Lung (tissue), 12 donors: ENCODE measurements around the gene KCNMA1. TPM values are rescaled to one million over a fixed set of nuclear protein-coding genes. Genes with fewer than 3 reads are reported as not detected.
A peak's percentile ranks its signal among the peaks of the same experiment; 100 is the strongest.

ENCODE experiments used
- ATAC-seq: fragments of 200-7000 bp; cut with Tn5 transposase; one replicate; pipeline ENCODE4 v1.9.1; 2020; ENCODE audit warnings: moderate number of reproducible peaks; ENCODE audit not compliant: insufficient read depth, low FRiP score
- DNase-seq, 3 donors: peaks; one replicate each; pipeline ENCODE4 v3.0.0-alpha.2; 2013 to 2017
- H3K27ac ChIP-seq, 2 donors: one replicate each; pipeline ENCODE4 v1.5.1; 2013; ENCODE audit warnings: mild to moderate bottlenecking in 2 of 2, moderate library complexity in 2 of 2, control low read depth in 1 of 2, inconsistent platforms in 1 of 2, low read depth in 1 of 2, low read length in 1 of 2
- H3K27me3 ChIP-seq, 3 donors: one replicate each; pipeline ENCODE4 v1.5.1; 2013; ENCODE audit warnings: low read length in 2 of 3; ENCODE audit not compliant: control insufficient read depth in 3 of 3, insufficient read depth in 3 of 3
- H3K36me3 ChIP-seq, 4 donors: one replicate each; pipeline ENCODE4 v1.5.1; 2013; ENCODE audit warnings: low read length in 4 of 4, mild to moderate bottlenecking in 1 of 4, moderate library complexity in 1 of 4; ENCODE audit not compliant: control insufficient read depth in 4 of 4, insufficient read depth in 4 of 4
- H3K4me1 ChIP-seq, 5 donors: one replicate each; pipeline ENCODE4 v1.5.1; 2013; ENCODE audit warnings: low read length in 5 of 5, mild to moderate bottlenecking in 2 of 5, moderate library complexity in 1 of 5; ENCODE audit not compliant: control insufficient read depth in 5 of 5, insufficient read depth in 5 of 5
- H3K4me3 ChIP-seq: one replicate; pipeline ENCODE4 v1.5.1; 2013; ENCODE audit warnings: mild to moderate bottlenecking, control low read depth, moderate library complexity
- H3K9ac ChIP-seq, 2 donors: one replicate each; pipeline ENCODE4 v1.5.1; 2013; ENCODE audit warnings: low read length in 2 of 2, control low read depth in 1 of 2; ENCODE audit not compliant: insufficient read depth in 1 of 2
- H3K9me3 ChIP-seq, 4 donors: one replicate each; pipeline ENCODE4 v1.5.1; 2013; ENCODE audit warnings: low read length in 3 of 4, mild to moderate bottlenecking in 1 of 4, moderate library complexity in 1 of 4; ENCODE audit not compliant: control insufficient read depth in 4 of 4, insufficient read depth in 3 of 4
- WGBS, 2 donors: extraction: QIAGEN DNeasy Blood & Tissue Kit; methylation state at CpG; one replicate each; pipeline ENCODE4 v1.1.7; 2013; 5-methylcytosine and 5-hydroxymethylcytosine counted together
- polyA plus RNA-seq, 2 donors: library from polyadenylated mRNA; stranded (reverse); fragments of 200-250 nt; gene quantifications; one replicate each; pipeline ENCODE4 v1.2.1, GENCODE V29; 2013
- total RNA-seq, 2 donors: library from RNA; depleted of rRNA in 1 of 2; stranded (reverse); fragments of >200 nt in 1 of 2; gene quantifications; one replicate each; pipeline ENCODE4 v1.2.1, GENCODE V29; 2014 to 2021
- TF ChIP-seq, protein P1 (sequence below): IDR thresholded peaks from 2 replicates; pipeline ENCODE4 v1.5.1; 2012; ENCODE audit warnings: mild to moderate bottlenecking; ENCODE audit errors: control extremely low read depth, extremely low read depth
- donor health status: control.
- donor health status: control.
- donor health status: Bipolar disorder and iron deficiency.
- donor health status: healthy.
- donor health status: DM: yes; HTN: yes; CAD: no.

KCNMA1 gene
- total and polyA plus RNA-seq, 4 donors: 3.8 to 13.0 (median 5.5) TPM

DNA sequence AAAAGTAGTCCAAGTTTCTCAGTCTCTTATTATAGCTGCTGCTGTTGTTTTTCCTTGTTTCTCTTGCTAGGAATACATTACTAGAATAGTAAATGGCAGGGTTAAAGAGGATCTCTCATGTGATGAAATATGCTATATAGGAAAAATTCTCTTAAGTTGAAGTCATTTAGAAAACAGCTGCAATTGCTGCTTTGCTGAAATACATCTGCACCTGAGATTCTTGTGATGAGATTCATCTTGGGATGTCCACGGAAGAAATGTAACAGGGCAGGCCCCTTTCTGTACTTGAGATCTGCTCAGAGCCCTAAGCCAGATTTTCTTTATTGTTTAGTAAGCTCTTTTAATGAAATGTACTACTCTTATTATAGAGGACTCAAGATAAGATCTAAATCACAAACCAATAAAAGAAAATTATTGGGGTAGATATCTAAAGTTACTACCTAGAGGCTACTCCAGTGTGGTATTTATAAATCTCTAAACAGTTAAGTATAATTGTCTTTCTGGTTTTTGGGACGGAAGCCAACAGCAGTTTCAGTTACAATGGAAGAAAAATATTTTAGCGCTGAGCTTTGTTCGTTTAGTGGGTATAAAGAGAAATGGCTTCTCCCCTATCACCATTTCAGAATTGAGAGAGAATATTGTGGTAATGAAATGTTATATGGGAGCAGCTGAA is 701.5 kb downstream of the KCNMA1 start:
- 63 to 78% methylated on average over 4 of the region's 4 CpGs for WGBS, 2 donors
- ATAC-seq: no peak
- H3K9me3 ChIP-seq: no peaks in the 10 kb centered on the region
- TF ChIP-seq, protein P1, sequence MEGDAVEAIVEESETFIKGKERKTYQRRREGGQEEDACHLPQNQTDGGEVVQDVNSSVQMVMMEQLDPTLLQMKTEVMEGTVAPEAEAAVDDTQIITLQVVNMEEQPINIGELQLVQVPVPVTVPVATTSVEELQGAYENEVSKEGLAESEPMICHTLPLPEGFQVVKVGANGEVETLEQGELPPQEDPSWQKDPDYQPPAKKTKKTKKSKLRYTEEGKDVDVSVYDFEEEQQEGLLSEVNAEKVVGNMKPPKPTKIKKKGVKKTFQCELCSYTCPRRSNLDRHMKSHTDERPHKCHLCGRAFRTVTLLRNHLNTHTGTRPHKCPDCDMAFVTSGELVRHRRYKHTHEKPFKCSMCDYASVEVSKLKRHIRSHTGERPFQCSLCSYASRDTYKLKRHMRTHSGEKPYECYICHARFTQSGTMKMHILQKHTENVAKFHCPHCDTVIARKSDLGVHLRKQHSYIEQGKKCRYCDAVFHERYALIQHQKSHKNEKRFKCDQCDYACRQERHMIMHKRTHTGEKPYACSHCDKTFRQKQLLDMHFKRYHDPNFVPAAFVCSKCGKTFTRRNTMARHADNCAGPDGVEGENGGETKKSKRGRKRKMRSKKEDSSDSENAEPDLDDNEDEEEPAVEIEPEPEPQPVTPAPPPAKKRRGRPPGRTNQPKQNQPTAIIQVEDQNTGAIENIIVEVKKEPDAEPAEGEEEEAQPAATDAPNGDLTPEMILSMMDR: no peak
- H3K36me3 ChIP-seq: no peaks in the 10 kb centered on the region
- H3K9ac ChIP-seq: no peak overlapping the region
- peaks cover 0 to 28% (median 10%) of the 10 kb centered on the region in 5 donors for H3K4me1 ChIP-seq
- DNase-seq: peak in 2 of 3 donors; percentile 61 to 63
- no peaks in the 10 kb centered on the region for H3K27me3 ChIP-seq
- H3K4me3 ChIP-seq: no peak overlapping the region
- H3K27ac ChIP-seq: no peak overlapping the region

GRCh38 chr10:76928565-76928964 is 709.0 kb downstream of the KCNMA1 start:
- no peak overlapping the region for H3K4me3 ChIP-seq
- WGBS, 2 donors: 98% methylated on average over 7 of the region's 7 CpGs
- TF ChIP-seq, protein P1: no peak
- H3K4me1 ChIP-seq: peaks cover 0 to 5% (median 0%) of the 10 kb centered on the region in 5 donors
- no peak overlapping the region for H3K27ac ChIP-seq
- ATAC-seq (no peak), DNase-seq (no peak)
- no peaks in the 10 kb centered on the region for H3K27me3 ChIP-seq
- no peak overlapping the region for H3K9ac ChIP-seq
- no peaks in the 10 kb centered on the region for H3K36me3 ChIP-seq
- no peaks in the 10 kb centered on the region for H3K9me3 ChIP-seq

GRCh38 chr10:76925636-76926405 is 711.8 kb downstream of the KCNMA1 start:
- WGBS, 2 donors: 78 to 84% methylated on average over 6 of the region's 6 CpGs
- Histone ChIP-seq H3K27me3 (no peaks in the 10 kb centered on the region), H3K9me3 (no peaks in the 10 kb centered on the region), H3K9ac (no peak overlapping the region), H3K4me1 (peaks cover 0 to 16% (median 0%) of the 10 kb centered on the region in 5 donors), H3K4me3 (no peak overlapping the region), H3K27ac (no peak overlapping the region), H3K36me3 (no peaks in the 10 kb centered on the region)
- TF ChIP-seq, protein P1: no peak
- peak; percentile 29 to 78 (median 74) for DNase-seq
- no peak for ATAC-seq
